SK-N-SH treated with all-trans-retinoic acid at 6 μM for 48 hours (cell line): ENCODE data around the gene PLCB1.
A peak's percentile ranks its signal among the peaks of the same experiment; 100 is the strongest.

Experiments used
- ATAC-seq: fragments of 200-7000 bp; cut with Tn5 transposase; 3 replicates; pipeline ENCODE4 v1.9.1; 2020; ENCODE audit warnings: mild to moderate bottlenecking, moderate library complexity
- ARNTL ChIP-seq: fragments of 450-650 bp; formaldehyde crosslinking; IDR thresholded peaks from 2 replicates; pipeline ENCODE4 v1.5.0; 2020; ENCODE audit warnings: low read depth, mild to moderate bottlenecking, moderate library complexity, borderline replicate concordance
- BACH2 ChIP-seq: fragments of 250-450 bp; sonication (Bioruptor Pico); IDR thresholded peaks from 2 replicates; pipeline ENCODE4 v1.9.0; 2021; ENCODE audit warnings: mild to moderate bottlenecking, borderline replicate concordance
- CREB5 ChIP-seq: fragments of 250-450 bp; sonication (Bioruptor Pico); IDR thresholded peaks from 2 replicates; pipeline ENCODE4 v1.5.1; 2020; ENCODE audit warnings: low read depth, mild to moderate bottlenecking, moderate library complexity
- CSDC2 ChIP-seq: fragments of 250-450 bp; sonication (Bioruptor Pico); IDR thresholded peaks from 2 replicates; pipeline ENCODE4 v1.5.0; 2020; ENCODE audit warnings: mild to moderate bottlenecking, moderate library complexity
- CSRNP3 ChIP-seq: fragments of 250-450 bp; sonication (Bioruptor Pico); IDR thresholded peaks from 2 replicates; pipeline ENCODE4 v1.5.1; 2021; ENCODE audit warnings: mild to moderate bottlenecking, moderate library complexity
- ESRRG ChIP-seq: fragments of 250-450 bp; sonication (Bioruptor Pico); IDR thresholded peaks from 2 replicates; pipeline ENCODE4 v1.6.1; 2021; ENCODE audit warnings: mild to moderate bottlenecking
- GLIS3 ChIP-seq: fragments of 250-450 bp; sonication (Bioruptor Pico); IDR thresholded peaks from 2 replicates; pipeline ENCODE4 v1.5.0; 2020; ENCODE audit warnings: mild to moderate bottlenecking, moderate library complexity
- ISL1 ChIP-seq: fragments of 250-450 bp; sonication (Bioruptor Pico); IDR thresholded peaks from 2 replicates; pipeline ENCODE4 v2.1.2; 2022; ENCODE audit warnings: mild to moderate bottlenecking, moderate library complexity
- OSR1 ChIP-seq: fragments of 250-450 bp; sonication (Bioruptor Pico); IDR thresholded peaks from 2 replicates; pipeline ENCODE4 v1.8.0; 2022; ENCODE audit warnings: moderate library complexity, mild to moderate bottlenecking, inconsistent platforms
- PATZ1 ChIP-seq: fragments of 250-450 bp; sonication (Bioruptor Pico); IDR thresholded peaks from 2 replicates; pipeline ENCODE4 v1.8.0; 2020; ENCODE audit warnings: mild to moderate bottlenecking, moderate library complexity, borderline replicate concordance
- PPARA ChIP-seq: fragments of 250-450 bp; sonication (Bioruptor Pico); IDR thresholded peaks from 2 replicates; pipeline ENCODE4 v1.5.0; 2020; ENCODE audit warnings: mild to moderate bottlenecking, borderline replicate concordance
- RARB ChIP-seq: fragments of 250-450 bp; sonication (Bioruptor Pico); IDR thresholded peaks from 2 replicates; pipeline ENCODE4 v1.8.0; 2021; ENCODE audit warnings: mild to moderate bottlenecking, moderate library complexity
- SNAI2 ChIP-seq: fragments of 250-450 bp; sonication (Bioruptor Pico); IDR thresholded peaks from 2 replicates; pipeline ENCODE4 v1.5.0; 2020; ENCODE audit warnings: mild to moderate bottlenecking, moderate library complexity
- TCF4 ChIP-seq: fragments of 250-450 bp; sonication (Bioruptor Pico); IDR thresholded peaks from 2 replicates; pipeline ENCODE4 v1.8.0; 2021; ENCODE audit warnings: mild to moderate bottlenecking, moderate library complexity, borderline replicate concordance
- TOX ChIP-seq: fragments of 250-450 bp; sonication (Bioruptor Pico); IDR thresholded peaks from 2 replicates; pipeline ENCODE4 v1.8.0; 2021; ENCODE audit warnings: mild to moderate bottlenecking, moderate library complexity, borderline replicate concordance
- TSHZ2 ChIP-seq: fragments of 250-450 bp; sonication (Bioruptor Pico); IDR thresholded peaks from 2 replicates; pipeline ENCODE4 v1.5.0; 2020; ENCODE audit warnings: mild to moderate bottlenecking, moderate library complexity
- ZC3H10 ChIP-seq: fragments of 250-450 bp; sonication (Bioruptor Pico); IDR thresholded peaks from 2 replicates; pipeline ENCODE4 v1.5.1; 2021; ENCODE audit warnings: mild to moderate bottlenecking, moderate library complexity
- ZFP3 ChIP-seq: fragments of 250-450 bp; sonication (Bioruptor Pico); IDR thresholded peaks from 2 replicates; pipeline ENCODE4 v1.5.0; 2020; ENCODE audit warnings: mild to moderate bottlenecking, moderate library complexity
- ZNF70 ChIP-seq: fragments of 450-650 bp; formaldehyde crosslinking; IDR thresholded peaks from 2 replicates; pipeline ENCODE4 v1.5.0; 2020; ENCODE audit warnings: mild to moderate bottlenecking, moderate library complexity
- ZNF8 ChIP-seq: fragments of 450-650 bp; formaldehyde crosslinking; IDR thresholded peaks from 2 replicates; pipeline ENCODE4 v1.5.0; 2020; ENCODE audit warnings: mild to moderate bottlenecking, moderate library complexity

Gene PLCB1

GRCh38 chr20:8215361-8215781 is 83.3 kb downstream of the PLCB1 start:
- no peak for ATAC-seq
- TF ChIP-seq CREB5 (CRISPR knock-in tag) (no peak), ZNF70 (CRISPR knock-in tag) (no peak), SNAI2 (CRISPR knock-in tag) (no peak), PPARA (CRISPR knock-in tag) (no peak), ZNF8 (CRISPR knock-in tag) (no peak), CSRNP3 (no peak), CSDC2 (no peak)

GRCh38 chr20:8216375-8217200 is 84.5 kb downstream of the PLCB1 start:
- no peak for ATAC-seq
- TF ChIP-seq BACH2 (CRISPR knock-in tag), result no peak
- no peak for TF ChIP-seq OSR1
- TF ChIP-seq ARNTL (CRISPR knock-in tag), result no peak
- TF ChIP-seq ZNF70 (CRISPR knock-in tag), result no peak
- TF ChIP-seq TSHZ2 (CRISPR knock-in tag), result no peak
- no peak for TF ChIP-seq PPARA (CRISPR knock-in tag)
- TF ChIP-seq ESRRG (CRISPR knock-in tag), result no peak
- no peak for TF ChIP-seq ZC3H10 (CRISPR knock-in tag)
- no peak for TF ChIP-seq ZFP3
- TF ChIP-seq GLIS3 (CRISPR knock-in tag), result no peak
- no peak for TF ChIP-seq TOX (CRISPR knock-in tag)
- TF ChIP-seq PATZ1 (CRISPR knock-in tag), result no peak
- no peak for TF ChIP-seq CSRNP3
- no peak for TF ChIP-seq SNAI2 (CRISPR knock-in tag)
- no peak for TF ChIP-seq ISL1 (CRISPR knock-in tag)
- TF ChIP-seq ZNF8 (CRISPR knock-in tag), result no peak
- no peak for TF ChIP-seq RARB (CRISPR knock-in tag)
- no peak for TF ChIP-seq TCF4 (CRISPR knock-in tag)
- no peak for TF ChIP-seq CSDC2

GRCh38 chr20:8218861-8219260 is 86.8 kb downstream of the PLCB1 start:
- TF ChIP-seq PATZ1 (CRISPR knock-in tag), result no peak
- no peak for TF ChIP-seq ESRRG (CRISPR knock-in tag)
- TF ChIP-seq OSR1, result no peak
- no peak for TF ChIP-seq ZC3H10 (CRISPR knock-in tag)
- TF ChIP-seq GLIS3 (CRISPR knock-in tag), result no peak
- no peak for TF ChIP-seq ZNF70 (CRISPR knock-in tag)
- TF ChIP-seq ARNTL (CRISPR knock-in tag), result no peak
- TF ChIP-seq TSHZ2 (CRISPR knock-in tag), result no peak
- peak; percentile 24; the same call in 2 of the 3 replicates for ATAC-seq
